Cerebellar cortex (tissue), 1 donor: ENCODE data around the gene NAGPA.
"Not testable (repeated sequence)": the region's sequence is repeated elsewhere in the genome, so short reads cannot be mapped to it uniquely, and the experiment has no call there.

Experiments
- DNase-seq: peaks from one replicate; pipeline ENCODE4 v3.0.0-alpha.2; 2015; ENCODE audit warnings: low spot score

NAGPA gene

GRCh38 chr16:5062051-5062450 is 28.3 kb upstream of the NAGPA start:
- DNase-seq, result no peak

GRCh38 chr16:5060073-5060641 is 26.4 kb upstream of the NAGPA start:
- no peak for DNase-seq

GRCh38 chr16:5059386-5060072 is 25.8 kb upstream of the NAGPA start:
- no peak for DNase-seq

GRCh38 chr16:5058476-5058875 is 24.7 kb upstream of the NAGPA start:
- no peak for DNase-seq

GRCh38 chr16:5056352-5056751 is 22.6 kb upstream of the NAGPA start:
- DNase-seq, result peak; percentile 38

- DNase-seq, result no peak
These were observed 21.4 kb upstream of the NAGPA start for GRCh38 chr16:5054876-5055865.

- DNase-seq, result no peak
These were observed 13.2 kb upstream of the NAGPA start for GRCh38 chr16:5046914-5047313.

GRCh38 chr16:5045499-5046115 is 11.9 kb upstream of the NAGPA start:
- DNase-seq, result no peak

GRCh38 chr16:5044581-5044980 is 10.8 kb upstream of the NAGPA start:
- not testable (repeated sequence) for DNase-seq

GRCh38 chr16:5044011-5044540 is 10.3 kb upstream of the NAGPA start:
- no peak for DNase-seq

- no peak for DNase-seq
These were observed 8.9 kb upstream of the NAGPA start for GRCh38 chr16:5042574-5043171.

GRCh38 chr16:5041600-5042133 is 7.9 kb upstream of the NAGPA start:
- DNase-seq, result no peak

- DNase-seq, result no peak
These were observed 6.7 kb upstream of the NAGPA start for GRCh38 chr16:5040451-5040850.

- no peak for DNase-seq
These were observed 2.8 kb upstream of the NAGPA start for GRCh38 chr16:5036228-5037156.

- DNase-seq, result no peak
These were observed 2.1 kb upstream of the NAGPA start for GRCh38 chr16:5035909-5036227.

GRCh38 chr16:5034167-5034523 is 410 bp upstream of the NAGPA start:
- no peak for DNase-seq

GRCh38 chr16:5032748-5033167 is 977 bp downstream of the NAGPA start:
- no peak for DNase-seq

- DNase-seq, result no peak
These were observed 2.1 kb downstream of the NAGPA start for GRCh38 chr16:5031601-5032000.

- no peak for DNase-seq
These were observed 3.4 kb downstream of the NAGPA start for GRCh38 chr16:5030251-5030870.

- no peak for DNase-seq
These were observed 4.7 kb downstream of the NAGPA start for GRCh38 chr16:5028950-5029475.
